ENCODE measurements around the gene UTS2B. TPM values are rescaled to one million over a fixed set of nuclear protein-coding genes. Genes with fewer than 3 reads are reported as not detected.

Gene UTS2B
- total RNA-seq, 2 experiments from 2014 or later, result not detected

DNA sequence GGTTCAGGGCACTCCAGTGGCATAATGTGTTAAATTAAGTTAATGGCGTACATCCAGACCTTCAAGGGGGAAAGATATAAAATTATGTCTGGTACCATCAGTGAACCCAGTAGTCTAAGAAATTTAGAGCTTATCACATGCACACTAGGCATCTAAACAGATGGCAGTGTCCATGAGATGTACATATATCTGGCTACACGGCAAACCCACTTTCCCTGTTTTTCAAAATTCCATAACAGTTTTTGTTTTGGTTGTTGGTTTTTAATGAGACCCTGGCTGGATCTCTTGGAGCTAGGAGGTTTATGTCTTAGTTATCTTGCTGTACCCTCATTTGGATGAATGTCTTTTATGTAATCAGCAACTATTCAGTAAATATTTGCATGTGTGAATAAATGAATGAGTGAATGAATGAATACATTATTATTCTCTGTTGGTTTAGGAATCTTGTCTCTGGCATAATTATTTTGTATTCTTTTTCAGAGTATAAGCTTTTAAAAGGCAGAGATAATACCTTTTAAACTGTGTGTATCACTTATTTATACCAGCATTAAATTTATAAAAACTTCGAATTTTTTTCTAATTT, 3.1 kb upstream of the UTS2B start:
- POLR2A ChIA-PET, result interaction anchor here (1.1 kb wide), 1 partner anchor 19 kb away, joined by 4 read pairs; no protein-coding TSS in a partner anchor
- Mint-ChIP-seq H3K36me3 (ENCODE audit: low read depth) (no peaks in the 10 kb centered on the region), H3K4me1 (ENCODE audit: low read depth) (peaks cover 23% of the 10 kb centered on the region), H3K27me3 (peaks cover 19% of the 10 kb centered on the region), H3K4me3 (no peak overlapping the region), H3K9me3 (no peaks in the 10 kb centered on the region), H3K27ac (no peak overlapping the region)
- intact Hi-C loops (cut with micrococcal nuclease), result no loop called here
- ATAC-seq (no peak), DNase-seq (no peak)
- CTCF ChIA-PET, result no interaction called here
- no peak for TF ChIP-seq CTCF (IDR thresholded peaks at IDR 0.05)

GRCh38 chr3:191331388-191331787, 1.1 kb upstream of the UTS2B start:
- Mint-ChIP-seq H3K4me1 (ENCODE audit: low read depth) (peaks cover 15% of the 10 kb centered on the region), H3K36me3 (ENCODE audit: low read depth) (no peaks in the 10 kb centered on the region), H3K4me3 (no peak overlapping the region), H3K27ac (no peak overlapping the region), H3K9me3 (no peaks in the 10 kb centered on the region), H3K27me3 (peaks cover 23% of the 10 kb centered on the region)
- ChIA-PET CTCF (no interaction called here), POLR2A (no interaction called here)
- DNase-seq (no peak), ATAC-seq (no peak)
- intact Hi-C loops (cut with micrococcal nuclease), result no loop called here
- no peak for TF ChIP-seq CTCF (IDR thresholded peaks at IDR 0.05)

DNA sequence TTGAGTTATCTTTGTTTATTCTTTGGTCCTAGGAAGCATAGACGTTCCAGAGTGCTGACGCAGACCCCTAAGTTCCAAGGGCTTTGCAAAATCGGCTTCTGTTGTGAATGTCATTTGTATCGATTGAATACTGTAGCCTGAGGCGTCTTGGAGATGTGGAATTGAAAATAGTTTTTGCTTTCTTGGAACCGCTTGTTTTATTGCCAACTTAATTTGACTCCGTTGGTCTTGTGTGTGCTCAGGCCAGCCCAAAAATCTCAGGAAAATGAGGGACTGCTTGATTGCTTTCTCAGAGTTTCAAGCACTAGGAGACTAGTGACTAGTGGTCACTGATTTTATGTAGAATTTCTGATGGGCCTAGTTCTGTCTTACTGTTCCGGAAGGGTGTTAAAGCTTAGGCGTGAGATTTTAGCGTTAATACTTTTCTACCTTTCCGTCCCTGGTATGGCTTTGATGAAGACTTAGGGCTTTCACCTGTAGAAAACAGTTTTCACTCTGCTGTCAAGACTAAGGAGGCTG, 263 bp upstream of the UTS2B start:
- Mint-ChIP-seq H3K27me3 (peaks cover 23% of the 10 kb centered on the region), H3K36me3 (ENCODE audit: low read depth) (no peaks in the 10 kb centered on the region), H3K27ac (peak overlapping the region; percentile 47), H3K9me3 (no peaks in the 10 kb centered on the region), H3K4me1 (ENCODE audit: low read depth) (peaks cover 15% of the 10 kb centered on the region), H3K4me3 (peak overlapping the region; percentile 71)
- DNase-seq (no peak), ATAC-seq (no peak)
- intact Hi-C loops (cut with micrococcal nuclease), result no loop called here
- POLR2A ChIA-PET, result no interaction called here
- TF ChIP-seq CTCF (IDR thresholded peaks at IDR 0.05), result no peak
- CTCF ChIA-PET, result no interaction called here

DNA sequence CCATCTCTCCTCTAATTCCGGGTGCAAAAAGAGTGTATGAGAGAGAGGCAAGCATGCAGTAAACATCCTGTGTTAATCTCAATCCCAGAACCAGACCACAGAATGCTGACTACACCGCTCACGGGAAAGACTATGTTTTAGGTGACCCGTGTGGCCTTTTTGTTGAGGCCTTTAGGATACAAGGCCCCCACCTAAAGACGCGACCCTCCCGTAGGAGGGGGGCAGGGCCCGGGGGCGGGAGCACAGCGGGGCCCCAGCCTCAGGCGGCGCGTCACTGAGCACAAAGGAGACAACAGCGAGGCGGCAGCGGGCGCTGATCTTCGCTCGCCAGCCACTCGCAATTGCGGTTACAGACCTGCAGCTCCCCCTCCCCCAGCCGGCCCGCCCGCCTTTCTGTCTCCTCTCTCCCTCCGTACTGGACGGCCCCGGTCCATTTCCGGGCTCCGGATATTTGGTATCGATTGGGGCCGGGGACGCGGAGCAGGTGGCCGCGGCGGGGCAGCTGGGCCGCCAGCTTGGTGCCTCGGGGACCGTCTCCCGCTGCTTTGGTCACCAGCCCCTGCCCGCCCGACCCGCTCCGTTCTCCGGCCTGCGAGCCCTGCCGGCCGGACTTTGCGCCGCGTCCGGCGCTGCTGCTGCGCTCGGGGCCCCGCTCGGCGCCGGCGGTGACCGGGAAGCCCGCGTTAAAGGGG, 1.2 kb downstream of the UTS2B start, which contains the start of gene CCDC50:
Gene CCDC50, plus strand, starts transcription at position 433 of the 692 bp plus-strand sequence. CDS start 281 bp downstream, outside the sequence.
- Mint-ChIP-seq H3K36me3 (ENCODE audit: low read depth) (no peaks in the 10 kb centered on the region), H3K27me3 (peaks cover 23% of the 10 kb centered on the region), H3K4me3 (peak within 1 kb of the TSS; percentile 71), H3K4me1 (ENCODE audit: low read depth) (peaks cover 13% of the 10 kb centered on the region), H3K9me3 (no peaks in the 10 kb centered on the region), H3K27ac (peak within 1 kb of the TSS; percentile 52)
- ChIA-PET CTCF (no interaction called here), POLR2A (interaction anchor here (1.4 kb wide), 1 partner anchor 16 kb away, joined by 4 read pairs; no protein-coding TSS in a partner anchor)
- intact Hi-C loops (cut with micrococcal nuclease), result no loop called here
- no peak for TF ChIP-seq CTCF (IDR thresholded peaks at IDR 0.05)
- ATAC-seq, result peak; percentile 75
- peak; percentile 65 for DNase-seq

DNA sequence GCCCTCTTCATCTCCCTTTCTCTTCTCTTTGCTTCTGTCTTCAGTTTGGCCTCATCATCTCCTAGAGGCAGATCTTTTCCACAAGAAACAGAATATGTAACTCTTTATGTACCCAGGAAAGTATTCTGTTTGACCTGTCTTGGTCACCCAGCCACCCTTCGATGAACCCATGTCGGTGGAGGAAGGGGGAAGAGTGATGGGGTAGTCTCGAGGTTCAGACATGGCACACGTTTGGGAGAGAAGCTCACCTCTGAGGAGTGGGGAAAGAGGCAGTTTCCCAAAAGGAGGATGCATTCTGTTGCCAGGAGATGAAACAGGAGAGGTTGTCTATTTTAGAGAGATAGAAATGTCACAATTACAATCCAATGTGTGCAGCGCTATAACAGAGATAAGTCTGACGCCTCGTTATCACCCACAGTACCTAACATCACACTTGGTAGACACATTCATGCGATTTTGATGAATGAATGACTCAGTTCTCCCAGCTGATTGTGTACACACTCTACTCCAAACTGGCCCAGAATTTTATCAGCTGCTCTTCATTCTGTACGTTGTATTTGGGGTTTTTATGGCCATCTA, 1.9 kb downstream of the UTS2B start:
- H3K4me3 Mint-ChIP-seq, result peak overlapping the region; percentile 51
- H3K36me3 Mint-ChIP-seq (ENCODE audit: low read depth), result no peaks in the 10 kb centered on the region
- ATAC-seq, result no peak
- intact Hi-C loops (cut with micrococcal nuclease), result no loop called here
- CTCF ChIA-PET, result no interaction called here
- POLR2A ChIA-PET, result interaction anchor here (1.4 kb wide), 1 partner anchor 17 kb away, joined by 4 read pairs; no protein-coding TSS in a partner anchor
- TF ChIP-seq CTCF (IDR thresholded peaks at IDR 0.05), result no peak
- H3K27me3 Mint-ChIP-seq, result peaks cover 23% of the 10 kb centered on the region
- peak overlapping the region; percentile 52 for H3K27ac Mint-ChIP-seq
- H3K9me3 Mint-ChIP-seq, result no peaks in the 10 kb centered on the region
- no peak for DNase-seq
- peaks cover 11% of the 10 kb centered on the region for H3K4me1 Mint-ChIP-seq (ENCODE audit: low read depth)
